Thyroid gland (tissue), 4 donors: ENCODE data around the gene HOXC4. TPM values are rescaled to one million over a fixed set of nuclear protein-coding genes. Genes with fewer than 3 reads are reported as not detected.

Experiments
- DNase-seq, 2 donors: peaks; one replicate each; pipeline ENCODE4 v3.0.0-alpha.2; 2019
- H3K27ac ChIP-seq, 3 donors: fragments of 200-600 bp; sonication (generic); 1 replicate in 2 of 3; 2 replicates in 1 of 3; pipeline ENCODE4 v1.5.1; 2016 to 2019; ENCODE audit warnings: mild to moderate bottlenecking in 1 of 3, moderate library complexity in 1 of 3
- H3K27me3 ChIP-seq: fragments of 200-600 bp; sonication (generic); one replicate; pipeline ENCODE4 v1.5.1; 2019
- H3K36me3 ChIP-seq, 2 donors: fragments of 200-600 bp; sonication (generic); one replicate each; pipeline ENCODE4 v1.5.1; 2016 to 2019
- H3K4me1 ChIP-seq, 2 donors: fragments of 200-600 bp; sonication (generic); one replicate each; pipeline ENCODE4 v1.5.1; 2017 to 2019
- H3K4me3 ChIP-seq, 3 donors: fragments of 200-600 bp; sonication (generic); replicated peaks in 1 of 3; 1 replicate in 2 of 3; 2 replicates in 1 of 3; pipeline ENCODE4 v1.5.1; 2016; ENCODE audit warnings: mild to moderate bottlenecking in 1 of 3
- H3K9me3 ChIP-seq: fragments of 200-600 bp; sonication (generic); one replicate; pipeline ENCODE4 v1.5.1; 2017
- POLR2A ChIP-seq, 2 donors: fragments of 450-650 bp; IDR thresholded peaks; one replicate each; pipeline ENCODE4 v1.6.1; 2017; ENCODE audit warnings: antibody characterized with exemption in 2 of 2, mild to moderate bottlenecking in 2 of 2, moderate library complexity in 1 of 2
- WGBS, 2 donors: methylation state at CpG; one replicate each; pipeline ENCODE4 v1.1.5; 2017; 5-methylcytosine and 5-hydroxymethylcytosine counted together
- intact Hi-C: fragments of 100-400 bp; cut with DNase I; formaldehyde crosslinking; loops from one replicate; pipeline ENCODE4 v1.15.1; 2023
- total RNA-seq, 4 donors: library from RNA; depleted of rRNA; stranded (reverse); fragments of >200 nt; gene quantifications; one replicate each; pipeline ENCODE4 v1.2.3, GENCODE V29; 2016
- TF ChIP-seq, protein P1 (sequence below), 6 experiments: fragments of 200-600 bp in 3 of 6; fragments of 450-650 bp in 3 of 6; sonication (generic) in 3 of 6; IDR thresholded peaks; one replicate each; pipeline ENCODE4 v1.5.1; 2016 to 2019; ENCODE audit warnings: antibody characterized with exemption in 6 of 6, mild to moderate bottlenecking in 2 of 6, inconsistent platforms in 1 of 6, moderate library complexity in 1 of 6

Gene HOXC4
- total RNA-seq, 4 donors from 2014 or later, result 0.22 to 0.27 TPM; not detected in 2

DNA sequence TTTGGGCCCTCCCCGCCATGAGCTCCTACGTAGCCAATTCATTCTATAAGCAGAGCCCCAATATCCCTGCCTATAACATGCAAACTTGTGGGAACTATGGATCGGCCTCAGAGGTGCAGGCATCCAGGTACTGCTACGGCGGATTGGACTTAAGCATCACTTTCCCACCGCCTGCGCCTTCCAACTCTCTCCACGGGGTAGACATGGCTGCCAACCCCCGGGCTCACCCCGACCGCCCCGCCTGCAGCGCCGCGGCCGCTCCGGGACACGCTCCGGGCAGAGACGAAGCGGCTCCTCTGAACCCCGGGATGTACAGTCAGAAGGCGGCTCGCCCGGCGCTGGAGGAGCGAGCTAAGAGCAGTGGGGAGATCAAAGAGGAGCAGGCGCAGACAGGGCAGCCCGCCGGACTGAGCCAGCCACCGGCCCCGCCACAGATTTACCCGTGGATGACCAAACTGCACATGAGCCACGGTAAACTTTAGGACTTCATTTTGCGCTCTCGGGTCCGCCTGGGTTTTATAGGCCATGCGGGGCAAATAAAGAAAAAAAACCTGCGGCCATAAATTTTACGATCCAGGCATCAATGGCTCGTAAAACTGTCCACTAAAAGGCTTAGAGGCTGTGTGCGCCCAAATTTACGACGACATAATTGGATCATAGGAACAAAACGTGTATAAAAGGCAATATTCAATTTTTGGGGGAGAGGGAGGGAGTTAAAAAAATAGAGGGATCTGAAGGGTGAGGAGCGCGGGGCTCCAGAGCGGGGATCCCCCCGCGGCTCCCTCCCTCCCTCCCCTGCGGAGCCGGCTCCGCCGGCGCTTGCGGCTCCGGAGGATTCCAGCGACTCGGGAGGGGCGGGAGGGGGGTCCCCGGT lies 20.3 kb upstream of the HOXC4 start:
- no peak for TF ChIP-seq POLR2A (IDR thresholded peaks at IDR 0.05)
- TF ChIP-seq, protein P1, sequence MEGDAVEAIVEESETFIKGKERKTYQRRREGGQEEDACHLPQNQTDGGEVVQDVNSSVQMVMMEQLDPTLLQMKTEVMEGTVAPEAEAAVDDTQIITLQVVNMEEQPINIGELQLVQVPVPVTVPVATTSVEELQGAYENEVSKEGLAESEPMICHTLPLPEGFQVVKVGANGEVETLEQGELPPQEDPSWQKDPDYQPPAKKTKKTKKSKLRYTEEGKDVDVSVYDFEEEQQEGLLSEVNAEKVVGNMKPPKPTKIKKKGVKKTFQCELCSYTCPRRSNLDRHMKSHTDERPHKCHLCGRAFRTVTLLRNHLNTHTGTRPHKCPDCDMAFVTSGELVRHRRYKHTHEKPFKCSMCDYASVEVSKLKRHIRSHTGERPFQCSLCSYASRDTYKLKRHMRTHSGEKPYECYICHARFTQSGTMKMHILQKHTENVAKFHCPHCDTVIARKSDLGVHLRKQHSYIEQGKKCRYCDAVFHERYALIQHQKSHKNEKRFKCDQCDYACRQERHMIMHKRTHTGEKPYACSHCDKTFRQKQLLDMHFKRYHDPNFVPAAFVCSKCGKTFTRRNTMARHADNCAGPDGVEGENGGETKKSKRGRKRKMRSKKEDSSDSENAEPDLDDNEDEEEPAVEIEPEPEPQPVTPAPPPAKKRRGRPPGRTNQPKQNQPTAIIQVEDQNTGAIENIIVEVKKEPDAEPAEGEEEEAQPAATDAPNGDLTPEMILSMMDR (IDR thresholded peaks at IDR 0.05), result no peak
- Histone ChIP-seq H3K4me3 (no peak overlapping the region), H3K27ac (no peak overlapping the region), H3K4me1 (peaks cover 0 to 38% of the 10 kb centered on the region in 2 donors), H3K9me3 (no peaks in the 10 kb centered on the region), H3K27me3 (peaks cover 59% of the 10 kb centered on the region), H3K36me3 (no peaks in the 10 kb centered on the region)
- WGBS, 2 donors, result 5 to 6% methylated on average over 57 to 60 of the region's 61 CpGs
- no peak for DNase-seq
- intact Hi-C loops, result loop anchor here (2.0 kb wide), 1 partner anchor 157 kb away; no protein-coding TSS in a partner anchor

DNA sequence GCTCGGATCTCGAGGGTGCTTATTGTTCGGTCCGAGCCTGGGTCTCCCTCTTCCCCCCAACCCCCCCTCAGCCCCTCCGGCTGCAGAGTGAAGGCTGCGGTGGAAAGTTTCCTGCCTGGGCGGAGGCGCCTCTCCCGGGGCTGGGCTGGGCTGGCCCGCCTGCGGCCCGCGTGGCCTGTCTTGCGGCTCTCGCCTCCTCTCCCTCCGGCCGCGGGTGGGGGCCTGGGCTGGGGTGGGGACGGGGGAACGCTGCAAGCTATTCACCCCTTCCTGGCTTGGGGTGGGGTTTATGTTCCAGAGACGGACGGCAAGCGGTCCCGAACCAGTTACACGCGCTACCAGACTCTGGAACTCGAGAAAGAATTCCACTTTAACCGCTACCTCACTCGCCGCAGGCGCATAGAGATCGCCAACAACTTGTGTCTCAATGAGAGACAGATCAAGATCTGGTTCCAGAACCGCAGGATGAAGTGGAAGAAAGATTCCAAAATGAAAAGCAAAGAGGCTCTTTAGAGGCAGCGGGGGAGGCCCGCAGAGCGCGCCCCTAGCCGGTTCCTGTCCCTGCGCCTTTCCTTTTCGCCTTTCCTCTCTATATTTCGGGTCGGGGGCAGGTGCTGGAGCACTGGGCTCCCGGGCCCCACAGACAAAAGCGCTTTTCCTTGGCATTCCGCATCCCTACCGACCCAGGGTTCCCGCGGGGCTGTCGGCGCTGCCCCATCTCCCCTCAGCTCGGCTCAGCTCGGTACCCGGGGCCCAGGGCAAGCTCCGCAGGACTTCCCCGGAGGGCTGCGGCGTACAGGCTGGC lies 19.5 kb upstream of the HOXC4 start:
- WGBS, 2 donors, result 18 to 29% methylated on average over 30 to 41 of the region's 57 CpGs
- Histone ChIP-seq H3K36me3 (no peaks in the 10 kb centered on the region), H3K27ac (no peak overlapping the region), H3K9me3 (no peaks in the 10 kb centered on the region), H3K27me3 (peaks cover 54% of the 10 kb centered on the region), H3K4me1 (peaks cover 0 to 33% of the 10 kb centered on the region in 2 donors), H3K4me3 (no peak overlapping the region)
- no peak for TF ChIP-seq POLR2A (IDR thresholded peaks at IDR 0.05)
- TF ChIP-seq, protein P1 (IDR thresholded peaks at IDR 0.05), result no peak
- no peak for DNase-seq
- intact Hi-C loops, result loop anchor here (2.0 kb wide), 1 partner anchor 157 kb away; no protein-coding TSS in a partner anchor

DNA sequence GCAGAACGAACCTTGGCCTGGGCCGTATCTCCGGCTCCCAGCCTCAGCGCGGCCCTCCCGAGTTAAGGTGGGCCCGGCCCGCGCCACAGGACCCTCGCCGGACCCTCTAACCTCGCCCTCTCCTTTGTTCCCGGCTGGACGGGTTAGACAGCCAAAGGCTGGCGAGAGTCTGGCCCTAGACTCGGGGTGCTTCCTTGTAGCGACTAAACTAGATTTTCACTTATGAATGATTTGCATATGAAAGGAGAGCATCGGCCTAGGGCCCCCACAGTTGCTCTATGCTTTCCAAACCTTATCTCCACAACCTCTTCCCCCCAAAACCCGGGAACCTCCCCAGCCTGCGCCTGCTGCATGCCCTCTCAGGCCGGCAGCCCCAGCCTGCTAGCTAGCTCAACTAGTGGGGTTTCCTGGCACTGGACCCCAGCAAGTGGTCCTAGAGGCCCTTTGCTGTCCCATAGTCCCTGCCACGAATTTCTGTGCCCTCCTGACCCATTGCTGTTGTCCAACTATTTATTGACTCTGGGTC lies 18.8 kb upstream of the HOXC4 start:
- TF ChIP-seq POLR2A (IDR thresholded peaks at IDR 0.05), result no peak
- TF ChIP-seq, protein P1 (IDR thresholded peaks at IDR 0.05), result no peak
- intact Hi-C loops, result no loop called here
- H3K27ac ChIP-seq, result no peak overlapping the region
- 44 to 54% methylated on average over 17 to 22 of the region's 22 CpGs for WGBS, 2 donors
- H3K27me3 ChIP-seq, result peaks cover 47% of the 10 kb centered on the region
- no peak overlapping the region for H3K4me3 ChIP-seq
- H3K36me3 ChIP-seq, result no peaks in the 10 kb centered on the region
- no peak for DNase-seq
- peaks cover 0 to 37% of the 10 kb centered on the region in 2 donors for H3K4me1 ChIP-seq
- H3K9me3 ChIP-seq, result no peaks in the 10 kb centered on the region

DNA sequence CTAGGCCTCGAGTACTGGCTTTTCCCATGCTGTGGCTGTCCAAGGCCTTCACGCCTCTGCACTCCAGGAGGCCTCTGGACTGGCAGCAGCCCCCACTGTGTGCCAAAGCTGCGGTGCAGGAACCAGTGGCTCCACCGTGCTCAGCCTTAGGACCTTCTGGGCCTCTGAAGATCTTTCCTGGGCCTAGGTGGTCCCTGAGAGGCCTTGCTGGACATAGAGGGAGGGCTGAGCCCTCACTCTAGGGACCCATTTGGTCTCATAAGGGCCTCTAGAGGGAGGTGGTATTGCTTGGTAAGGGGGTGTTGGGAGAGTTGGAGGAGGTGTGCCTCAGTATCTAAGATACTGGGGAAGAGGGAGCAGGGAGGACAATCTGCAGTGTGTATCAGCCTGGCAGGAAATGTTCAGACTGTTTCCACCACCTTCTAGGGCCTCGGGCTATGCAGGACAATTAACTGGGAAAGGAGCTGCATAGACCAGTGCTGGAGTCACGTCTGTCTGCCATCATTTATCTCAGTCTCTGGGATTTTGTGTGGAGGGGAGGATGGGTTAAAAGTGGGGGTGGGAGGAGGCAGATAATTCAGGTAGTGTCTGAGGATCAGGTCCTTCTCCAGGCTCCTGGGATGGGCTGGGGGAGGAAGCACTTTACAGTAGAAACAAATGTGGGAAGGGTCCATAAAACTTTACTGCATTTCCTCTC lies 17.9 kb upstream of the HOXC4 start:
- Histone ChIP-seq H3K27ac (no peak overlapping the region), H3K27me3 (peaks cover 42% of the 10 kb centered on the region)
- TF ChIP-seq, protein P1 (IDR thresholded peaks at IDR 0.05), result no peak
- no peak for TF ChIP-seq POLR2A (IDR thresholded peaks at IDR 0.05)

More for the DNA sequence above, 17.9 kb upstream of the HOXC4 start:
- no peak for DNase-seq
- H3K4me3 ChIP-seq, result no peak overlapping the region
- no peaks in the 10 kb centered on the region for H3K9me3 ChIP-seq
- intact Hi-C loops, result no loop called here
- WGBS, 2 donors, result 67 to 84% methylated on average over 5 to 6 of the region's 6 CpGs
- peaks cover 0 to 37% of the 10 kb centered on the region in 2 donors for H3K4me1 ChIP-seq
- no peaks in the 10 kb centered on the region for H3K36me3 ChIP-seq
